Activated CD4-positive, alpha-beta T cell treated with anti-CD3 and anti-CD28 coated beads for 1 hour (primary cell): ENCODE results near the gene OXCT1.
"Not testable (repeated sequence)": the region's sequence is repeated elsewhere in the genome, so short reads cannot be mapped to it uniquely, and the experiment has no call there.

Experiments
- DNase-seq: peaks from one replicate; pipeline ENCODE4 v3.0.0-alpha.2; 2020

The OXCT1 gene

GRCh38 chr5:41871852-41872251, 1.6 kb upstream of the OXCT1 start:
- DNase-seq: no peak

- DNase-seq: no peak
Observed at GRCh38 chr5:41870627-41871048, 413 bp upstream of the OXCT1 start.

- peak; percentile 9 for DNase-seq
Observed at GRCh38 chr5:41869151-41869723, 988 bp downstream of the OXCT1 start.

- DNase-seq: no peak
Observed at GRCh38 chr5:41863871-41864486, 6.2 kb downstream of the OXCT1 start.

GRCh38 chr5:41858890-41859289, 11.3 kb downstream of the OXCT1 start:
- DNase-seq: no peak

GRCh38 chr5:41857989-41858388, 12.2 kb downstream of the OXCT1 start:
- DNase-seq: no peak

- peak; percentile 13 for DNase-seq
Observed at GRCh38 chr5:41856644-41857491, 13.4 kb downstream of the OXCT1 start.

GRCh38 chr5:41852293-41852692, 17.9 kb downstream of the OXCT1 start:
- no peak for DNase-seq

- no peak for DNase-seq
Observed at GRCh38 chr5:41851116-41851515, 19.1 kb downstream of the OXCT1 start.

GRCh38 chr5:41848983-41849382, 21.2 kb downstream of the OXCT1 start:
- DNase-seq: no peak

- not testable (repeated sequence) for DNase-seq
Observed at GRCh38 chr5:41845751-41846150, 24.5 kb downstream of the OXCT1 start.

GRCh38 chr5:41844502-41844901, 25.7 kb downstream of the OXCT1 start:
- DNase-seq: no peak

GRCh38 chr5:41843456-41844370, 26.5 kb downstream of the OXCT1 start:
- DNase-seq: no peak

- DNase-seq: no peak
Observed at GRCh38 chr5:41842777-41843176, 27.4 kb downstream of the OXCT1 start.

GRCh38 chr5:41841325-41841724, 28.9 kb downstream of the OXCT1 start:
- no peak for DNase-seq

- DNase-seq: no peak
Observed at GRCh38 chr5:41840251-41840650, 30.0 kb downstream of the OXCT1 start.

- no peak for DNase-seq
Observed at GRCh38 chr5:41837793-41838192, 32.4 kb downstream of the OXCT1 start.

- DNase-seq: no peak
Observed at GRCh38 chr5:41835645-41836044, 34.6 kb downstream of the OXCT1 start.

- no peak for DNase-seq
Observed at GRCh38 chr5:41834506-41834905, 35.7 kb downstream of the OXCT1 start.

GRCh38 chr5:41832430-41832829, 37.8 kb downstream of the OXCT1 start:
- DNase-seq: no peak

- DNase-seq: no peak
Observed at GRCh38 chr5:41831155-41831554, 39.1 kb downstream of the OXCT1 start.

GRCh38 chr5:41827792-41828191, 42.4 kb downstream of the OXCT1 start:
- DNase-seq: no peak

- no peak for DNase-seq
Observed at GRCh38 chr5:41822036-41822435, 48.2 kb downstream of the OXCT1 start.
